Lower lobe of right lung (tissue), 2 donors: Measurements from ENCODE around the gene CD34. TPM values are rescaled to one million over a fixed set of nuclear protein-coding genes. Genes with fewer than 3 reads are reported as not detected.
"Not testable (repeated sequence)": the region's sequence is repeated elsewhere in the genome, so short reads cannot be mapped to it uniquely, and the experiment has no call there.

ENCODE experiments used
- ATAC-seq, 2 donors: fragments of 200-7000 bp; cut with Tn5 transposase; one replicate each; pipeline ENCODE4 v1.9.1; 2020 to 2022; ENCODE audit warnings: mild to moderate bottlenecking in 2 of 2, moderate library complexity in 2 of 2
- DNase-seq: peaks from one replicate; pipeline ENCODE4 v3.0.0-alpha.2; 2020
- H3K27ac ChIP-seq: fragments of 200-600 bp; one replicate; pipeline ENCODE4 v1.8.0; 2022
- H3K27me3 ChIP-seq: fragments of 200-600 bp; one replicate; pipeline ENCODE4 v1.8.0; 2022; ENCODE audit warnings: low read depth
- H3K36me3 ChIP-seq: fragments of 200-600 bp; one replicate; pipeline ENCODE4 v1.8.0; 2022; ENCODE audit warnings: mild to moderate bottlenecking
- H3K4me1 ChIP-seq: fragments of 200-600 bp; one replicate; pipeline ENCODE4 v1.8.0; 2022
- H3K4me3 ChIP-seq: fragments of 200-600 bp; one replicate; pipeline ENCODE4 v1.8.0; 2022; ENCODE audit warnings: mild to moderate bottlenecking
- H3K9me3 ChIP-seq: fragments of 200-600 bp; one replicate; pipeline ENCODE4 v1.8.0; 2022
- CTCF ChIP-seq: fragments of 200-600 bp; IDR thresholded peaks from one replicate; pipeline ENCODE4 v1.8.0; 2022; ENCODE audit warnings: antibody characterized with exemption, mild to moderate bottlenecking
- intact Hi-C: fragments of 100-400 bp; cut with DNase I; formaldehyde crosslinking; loops from one replicate; pipeline ENCODE4 v1.11.0; 2022
- total RNA-seq: library from RNA; stranded (reverse); fragmentation: NEBNext Ultra II Directional; extraction: Animal tissue kit (Norgen Biotek cat#: 25700); gene quantifications from one replicate; pipeline ENCODE4 v1.2.1, GENCODE V29; 2021
- donor health status: DM: no; HTN: yes; CAD: no; lungs with severe emphysema.

Gene CD34
- total RNA-seq, 1 donor from 2014 or later, result 44.6 TPM

DNA sequence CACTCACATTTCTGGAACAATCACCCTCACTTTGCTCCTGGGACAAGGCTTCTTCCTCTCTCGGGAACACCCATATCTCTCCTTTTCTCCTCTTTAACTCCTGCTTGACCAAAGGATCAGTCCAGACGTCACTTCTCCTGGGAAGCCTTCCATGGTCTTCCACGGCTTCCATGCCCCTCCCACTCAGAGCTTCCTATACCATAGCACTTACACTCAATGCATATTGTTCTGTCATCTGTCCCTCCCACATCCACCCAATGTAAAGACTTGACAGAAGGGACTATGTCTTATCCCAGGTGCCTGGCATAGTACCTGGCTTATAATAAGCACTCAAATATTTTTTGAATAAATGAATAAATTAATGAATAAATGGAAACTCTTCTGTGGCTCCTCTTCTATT, 28.2 kb downstream of the CD34 start:
- Histone ChIP-seq H3K9me3 (no peaks in the 10 kb centered on the region), H3K4me3 (peak overlapping the region; percentile 33), H3K36me3 (no peaks in the 10 kb centered on the region), H3K27ac (peak overlapping the region; percentile 69), H3K27me3 (no peaks in the 10 kb centered on the region), H3K4me1 (peaks cover 44% of the 10 kb centered on the region)
- DNase-seq, result no peak
- no peak for TF ChIP-seq CTCF
- intact Hi-C loops, result no loop called here
- no peak for ATAC-seq

DNA sequence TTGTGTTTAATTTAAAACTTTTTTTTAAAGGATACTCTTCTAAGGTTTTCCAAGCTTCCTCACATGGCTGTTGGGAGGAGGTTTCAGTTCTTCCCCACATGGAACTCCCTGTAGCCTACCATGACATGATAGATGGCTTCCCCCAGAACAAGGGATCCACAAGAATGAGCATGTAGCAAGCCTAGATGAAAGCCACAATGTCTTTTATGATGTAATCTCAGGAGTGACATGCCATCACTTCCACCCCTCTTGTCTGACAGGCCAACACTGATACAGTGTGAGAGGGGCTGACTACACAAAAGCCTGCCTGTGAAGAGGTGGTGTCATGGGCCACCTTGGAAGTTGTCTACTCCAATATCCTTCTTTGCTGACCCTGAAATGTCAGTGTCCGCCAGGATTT, 32.0 kb downstream of the CD34 start:
- no peak for ATAC-seq

GRCh38 chr1:207877914-207878313, 33.0 kb downstream of the CD34 start:
- intact Hi-C loops, DNase-seq, H3K27ac ChIP-seq, H3K36me3 ChIP-seq, ATAC-seq, H3K9me3 ChIP-seq, H3K4me3 ChIP-seq, H3K27me3 ChIP-seq: not testable (repeated sequence)
- peaks cover 19% of the 10 kb centered on the region for H3K4me1 ChIP-seq

More for the DNA sequence above, 32.0 kb downstream of the CD34 start:
- no peak for DNase-seq
- Histone ChIP-seq H3K36me3 (no peaks in the 10 kb centered on the region), H3K27me3 (no peaks in the 10 kb centered on the region), H3K9me3 (no peaks in the 10 kb centered on the region), H3K4me3 (no peak overlapping the region), H3K27ac (no peak overlapping the region), H3K4me1 (peaks cover 19% of the 10 kb centered on the region)
- intact Hi-C loops, result no loop called here
- no peak for TF ChIP-seq CTCF

- H3K27me3 ChIP-seq, result no peaks in the 10 kb centered on the region
- H3K4me3 ChIP-seq, result no peak overlapping the region
- no peaks in the 10 kb centered on the region for H3K36me3 ChIP-seq
- DNase-seq (no peak), ATAC-seq (peak in 1 of 2 donors; percentile 27)
- H3K4me1 ChIP-seq, result peaks cover 31% of the 10 kb centered on the region
- no peaks in the 10 kb centered on the region for H3K9me3 ChIP-seq
- no peak for TF ChIP-seq CTCF
- intact Hi-C loops, result no loop called here
- H3K27ac ChIP-seq, result no peak overlapping the region
These were observed 34.8 kb downstream of the CD34 start for GRCh38 chr1:207876131-207876530.

DNA sequence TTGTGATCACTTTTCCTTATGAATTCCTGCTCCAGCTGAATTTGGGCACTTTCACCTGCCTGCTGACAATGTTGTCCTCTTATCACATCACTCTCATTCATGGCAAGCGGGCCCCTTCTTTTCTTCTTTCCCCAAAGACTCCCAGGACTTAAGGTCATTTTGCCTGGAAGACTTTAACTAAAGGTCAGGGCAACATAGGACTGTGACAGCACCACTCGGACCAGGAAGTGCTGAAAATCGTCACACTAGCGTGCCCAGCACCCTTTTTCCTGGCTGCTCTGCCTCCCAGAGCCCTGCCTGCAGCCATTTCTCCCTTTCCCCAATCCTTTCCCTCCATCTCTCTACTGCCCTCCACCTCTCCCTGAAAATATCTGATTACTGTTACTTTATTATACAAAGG, 35.4 kb downstream of the CD34 start:
- ATAC-seq (no peak), DNase-seq (no peak)
- H3K4me3 ChIP-seq, result no peak overlapping the region
- no peak for TF ChIP-seq CTCF
- no peaks in the 10 kb centered on the region for H3K9me3 ChIP-seq
- no peaks in the 10 kb centered on the region for H3K27me3 ChIP-seq
- intact Hi-C loops, result no loop called here
- no peaks in the 10 kb centered on the region for H3K36me3 ChIP-seq
- H3K27ac ChIP-seq, result no peak overlapping the region
- H3K4me1 ChIP-seq, result peaks cover 37% of the 10 kb centered on the region

DNA sequence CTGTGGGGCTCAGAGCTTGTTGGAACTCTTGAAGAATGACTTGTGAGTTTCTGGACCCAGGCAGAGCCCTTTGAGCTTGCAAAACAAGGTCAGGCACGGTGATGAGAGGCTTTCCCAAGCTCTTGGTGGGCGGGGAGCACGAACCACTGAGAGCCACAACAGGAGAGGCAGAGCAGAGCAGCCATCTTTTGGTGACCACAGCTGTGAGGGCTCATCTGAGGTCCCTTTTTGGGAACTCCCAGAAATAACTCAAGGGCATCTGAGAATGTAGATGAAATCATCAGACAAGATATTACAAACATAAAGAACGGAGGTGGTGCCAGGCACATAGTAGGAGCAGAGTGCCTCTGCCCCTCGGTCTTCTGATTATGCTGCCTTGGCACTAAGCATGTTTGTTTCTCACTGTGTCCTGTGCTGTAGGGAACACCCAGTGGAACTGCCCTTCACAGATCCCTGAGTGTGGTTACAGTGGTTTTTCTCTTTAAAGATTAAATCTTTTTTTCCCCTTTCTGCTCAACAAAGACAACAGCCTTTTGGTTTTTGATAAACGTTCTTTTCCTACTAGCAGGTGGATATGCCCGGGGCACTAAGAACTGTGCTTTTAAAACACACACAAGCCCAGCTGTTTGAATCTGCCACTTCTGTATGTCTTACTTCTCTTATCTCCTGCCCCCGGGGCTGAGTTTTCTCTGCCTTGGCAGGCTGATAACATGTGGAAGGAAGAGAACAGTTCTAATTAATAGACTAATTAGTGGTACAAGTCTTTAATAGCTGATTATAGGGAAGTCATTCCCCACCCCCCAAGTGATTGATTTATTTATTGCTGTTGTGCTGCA, 37.7 kb downstream of the CD34 start:
- Histone ChIP-seq H3K27me3 (no peaks in the 10 kb centered on the region), H3K4me3 (no peak overlapping the region), H3K4me1 (peaks cover 48% of the 10 kb centered on the region), H3K9me3 (no peaks in the 10 kb centered on the region), H3K27ac (peak overlapping the region; percentile 5), H3K36me3 (no peaks in the 10 kb centered on the region)
- ATAC-seq, result no peak
- intact Hi-C loops, result no loop called here
- TF ChIP-seq CTCF, result no peak
- peak; percentile 60 for DNase-seq
